ENCODE results near the gene OTOG.

DNA sequence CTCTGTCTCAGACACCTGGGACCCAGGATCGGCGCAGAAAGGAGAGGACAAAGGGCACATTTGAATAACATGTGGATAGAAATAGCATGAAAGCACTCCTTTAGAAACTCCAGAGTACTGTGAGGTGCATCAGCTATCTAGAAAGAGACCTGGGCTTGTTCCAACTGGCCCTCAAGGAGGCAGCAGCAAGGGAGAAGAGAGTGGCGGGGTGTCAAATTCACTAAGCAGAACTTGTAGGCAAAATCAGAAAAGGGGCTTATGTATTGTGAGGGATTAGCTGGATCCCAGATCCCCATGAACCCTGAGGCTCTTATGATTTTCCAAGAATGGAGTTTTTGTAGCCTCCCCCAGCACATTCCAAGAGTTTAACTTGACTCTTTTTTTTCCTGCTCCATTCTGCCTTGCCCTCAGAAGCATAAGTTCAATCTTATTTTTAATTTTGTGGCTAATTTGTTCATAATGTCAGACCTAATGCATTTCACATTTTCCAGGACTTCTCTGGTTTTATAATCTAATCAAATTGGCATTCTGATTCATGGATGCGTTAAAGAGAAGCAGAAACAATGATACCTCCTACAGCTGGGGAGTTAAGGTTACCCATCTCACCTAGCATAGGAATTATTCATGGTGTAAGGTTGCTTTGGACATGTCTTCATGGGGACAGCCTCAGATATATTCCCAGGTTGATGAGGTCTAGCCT lies 36.4 kb upstream of the OTOG start:
- TF ChIP-seq POLR2AphosphoS5 (IDR thresholded peaks at IDR 0.05; ENCODE audit: low read depth, low read length) (no peak), SIN3A (IDR thresholded peaks at IDR 0.05; ENCODE audit: borderline replicate concordance, insufficient read depth, low read length) (no peak)

All from PFSK-1 (cell line).